H1 (cell line): ENCODE measurements around the gene DYRK1A. TPM values are rescaled to one million over a fixed set of nuclear protein-coding genes. Genes with fewer than 3 reads are reported as not detected.

Source experiments
- CBX5 ChIP-seq: fragments of 300-800, 300-1000 bp; sonication (generic); IDR thresholded peaks from 2 replicates; pipeline ENCODE4 v1.7.1; 2016; ENCODE audit warnings: antibody characterized with exemption, low read length, low read depth
- CHD7 ChIP-seq: fragments of 300-600 bp; sonication (generic); IDR thresholded peaks from 2 replicates; pipeline ENCODE4 v1.7.1; 2012; ENCODE audit warnings: low read length, moderate library complexity, mild to moderate bottlenecking, inconsistent platforms; ENCODE audit not compliant: insufficient replicate concordance
- KDM1A ChIP-seq: fragments of 200-600, 300-600 bp; sonication (generic); IDR thresholded peaks from 2 replicates; pipeline ENCODE4 v1.7.1; 2016; ENCODE audit warnings: mild to moderate bottlenecking, low read length, borderline replicate concordance
- NANOG ChIP-seq: IDR thresholded peaks from 2 replicates; pipeline ENCODE4 v1.6.1; 2011; ENCODE audit warnings: low read length, low read depth, mild to moderate bottlenecking, inconsistent platforms; ENCODE audit not compliant: insufficient read depth, poor library complexity, severe bottlenecking
- NRF1 ChIP-seq: IDR thresholded peaks from 2 replicates; pipeline ENCODE4 v1.6.1; 2011; ENCODE audit warnings: mild to moderate bottlenecking, low read depth, low read length, improper control_type of control experiment
- RNF2 ChIP-seq: fragments of 200-900, 300-1000 bp; sonication (generic); IDR thresholded peaks from 2 replicates; pipeline ENCODE4 v1.7.1; 2016; ENCODE audit warnings: borderline replicate concordance, low read depth, mild to moderate bottlenecking, antibody characterized with exemption, low read length; ENCODE audit not compliant: poor library complexity, severe bottlenecking; ENCODE audit errors: missing control alignments
- TCF12 ChIP-seq: IDR thresholded peaks from 2 replicates; pipeline ENCODE4 v1.6.1; 2011; ENCODE audit warnings: low read depth, mild to moderate bottlenecking, low read length
- polyA plus RNA-seq, 7 experiments: library from polyadenylated mRNA; depleted of rRNA in 3 of 7; stranded (reverse) in 5 of 7; unstranded in 2 of 7; fragments of >200 nt in 5 of 7; fragments of 200-250 nt in 2 of 7; gene quantifications; 1 replicate in 5 of 7; 2 replicates in 1 of 7; 4 replicates in 1 of 7; pipeline versions ENCODE4 v1.2.1 to v1.2.3, GENCODE V29; 2011 to 2013; ENCODE audit warnings: missing spikeins in 2 of 7, mixed read lengths in 2 of 7
- total RNA-seq: library from RNA; stranded (reverse); fragmentation: NEBNext Ultra II Directional; extraction: Animal tissue kit (Norgen Biotek cat#: 25700); gene quantifications from 2 replicates; pipeline ENCODE4 v1.2.1, GENCODE V29; 2021
- TF ChIP-seq, protein P1 (sequence below): IDR thresholded peaks from 2 replicates; pipeline ENCODE4 v1.6.1; 2012; ENCODE audit warnings: inconsistent platforms

DYRK1A gene
- total and polyA plus RNA-seq, 2 of the 8 experiments (the other 6 are each of a cell fraction or from before 2014, with no cell fraction given), result 61.1 to 62.2 TPM

DNA sequence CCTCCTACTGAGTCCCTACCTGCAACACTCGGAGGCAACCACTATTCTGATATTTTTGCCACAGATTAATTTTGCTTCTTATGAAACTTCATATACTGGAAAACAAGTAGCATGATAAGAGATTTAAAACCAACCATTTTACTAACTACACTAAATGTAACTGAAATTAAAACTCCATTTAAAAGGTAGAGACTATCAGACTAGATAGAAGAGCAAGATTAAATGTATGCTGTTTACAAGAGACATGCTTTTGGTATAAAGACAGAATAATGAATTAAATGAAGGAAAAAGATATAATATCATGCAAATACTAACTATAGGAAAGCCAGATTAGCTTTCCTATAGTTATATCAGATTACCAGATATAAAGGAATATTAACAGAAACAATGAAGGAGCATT lies 175.9 kb downstream of the DYRK1A start (continued):
- TF ChIP-seq CHD7 (no peak), NANOG (no peak), TCF12 (no peak), RNF2 (no peak), NRF1 (no peak), KDM1A (no peak), CBX5 (no peak)
- TF ChIP-seq, protein P1, sequence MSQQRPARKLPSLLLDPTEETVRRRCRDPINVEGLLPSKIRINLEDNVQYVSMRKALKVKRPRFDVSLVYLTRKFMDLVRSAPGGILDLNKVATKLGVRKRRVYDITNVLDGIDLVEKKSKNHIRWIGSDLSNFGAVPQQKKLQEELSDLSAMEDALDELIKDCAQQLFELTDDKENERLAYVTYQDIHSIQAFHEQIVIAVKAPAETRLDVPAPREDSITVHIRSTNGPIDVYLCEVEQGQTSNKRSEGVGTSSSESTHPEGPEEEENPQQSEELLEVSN, result no peak
